H9 (cell line): Measurements from ENCODE around the gene AHDC1. TPM values are rescaled to one million over a fixed set of nuclear protein-coding genes. Genes with fewer than 3 reads are reported as not detected.

ENCODE experiments used
- DNase-seq: peaks from one replicate; pipeline ENCODE4 v3.0.0-alpha.2; 2017
- H2AFZ ChIP-seq: one replicate; pipeline ENCODE4 v1.6.1; 2013; ENCODE audit warnings: mild to moderate bottlenecking, low read length, control low read depth, moderate library complexity
- H2AK5ac ChIP-seq: 2 replicates; pipeline ENCODE4 v1.6.1; 2013; ENCODE audit warnings: low read length, control low read depth, mixed read lengths; ENCODE audit not compliant: insufficient read length
- H2BK120ac ChIP-seq: one replicate; pipeline ENCODE4 v1.6.1; 2013; ENCODE audit warnings: low read depth, mild to moderate bottlenecking, low read length, control low read depth, inconsistent platforms; ENCODE audit not compliant: poor library complexity, severe bottlenecking
- H2BK12ac ChIP-seq: 2 replicates; pipeline ENCODE4 v1.6.1; 2013; ENCODE audit warnings: low read length, control low read depth, mixed read lengths, low read depth; ENCODE audit not compliant: insufficient read length
- H2BK15ac ChIP-seq: 2 replicates; pipeline ENCODE4 v1.6.1; 2013; ENCODE audit warnings: low read depth, low read length, control low read depth
- H2BK20ac ChIP-seq: one replicate; pipeline ENCODE4 v1.6.1; 2013; ENCODE audit warnings: low read depth, mild to moderate bottlenecking, low read length, control low read depth, inconsistent platforms; ENCODE audit not compliant: poor library complexity, severe bottlenecking
- H2BK5ac ChIP-seq: 2 replicates; pipeline ENCODE4 v1.6.1; 2013; ENCODE audit warnings: low read length, control low read depth, mixed read lengths; ENCODE audit not compliant: insufficient read length
- H3K14ac ChIP-seq: 2 replicates; pipeline ENCODE4 v1.6.1; 2013; ENCODE audit warnings: low read length, control low read depth; ENCODE audit not compliant: insufficient read depth
- H3K18ac ChIP-seq: 2 replicates; pipeline ENCODE4 v1.6.1; 2013; ENCODE audit warnings: low read depth, mild to moderate bottlenecking, mixed read lengths, low read length, control low read depth; ENCODE audit not compliant: insufficient read length
- H3K23ac ChIP-seq: 2 replicates; pipeline ENCODE4 v1.6.1; 2013; ENCODE audit warnings: low read length, control low read depth, mixed read lengths, low read depth; ENCODE audit not compliant: insufficient read length
- H3K23me2 ChIP-seq: 2 replicates; pipeline ENCODE4 v1.6.1; 2013; ENCODE audit warnings: low read depth, mild to moderate bottlenecking, mixed read lengths, low read length, control low read depth; ENCODE audit not compliant: insufficient read length, poor library complexity, severe bottlenecking
- H3K27ac ChIP-seq: 2 replicates; pipeline ENCODE4 v1.5.1; 2013; ENCODE audit warnings: low read length, control low read depth, mixed read lengths, low read depth; ENCODE audit not compliant: insufficient read length
- H3K27me3 ChIP-seq: 2 replicates; pipeline ENCODE4 v1.6.1; 2013; ENCODE audit warnings: low read length, control low read depth, inconsistent platforms; ENCODE audit not compliant: insufficient read depth
- H3K4ac ChIP-seq: 2 replicates; pipeline ENCODE4 v1.6.1; 2013; ENCODE audit warnings: low read depth, mild to moderate bottlenecking, control low read depth, inconsistent platforms, low read length, moderate library complexity
- H3K4me1 ChIP-seq: 2 replicates; pipeline ENCODE4 v1.6.1; 2013; ENCODE audit warnings: low read length, control low read depth, inconsistent platforms; ENCODE audit not compliant: insufficient read depth
- H3K4me2 ChIP-seq: 2 replicates; pipeline ENCODE4 v1.6.1; 2013; ENCODE audit warnings: low read length, control low read depth, mixed read lengths; ENCODE audit not compliant: insufficient read length, insufficient read depth
- H3K56ac ChIP-seq: 2 replicates; pipeline ENCODE4 v1.6.1; 2013; ENCODE audit warnings: low read depth, mild to moderate bottlenecking, mixed read lengths, low read length, control low read depth; ENCODE audit not compliant: insufficient read length
- H3K79me1 ChIP-seq: 2 replicates; pipeline ENCODE4 v1.6.1; 2013; ENCODE audit warnings: low read depth, mild to moderate bottlenecking, moderate library complexity, low read length, control low read depth, inconsistent platforms; ENCODE audit not compliant: insufficient read depth, poor library complexity, severe bottlenecking
- H3K79me2 ChIP-seq: 2 replicates; pipeline ENCODE4 v1.6.1; 2013; ENCODE audit warnings: low read length, control low read depth, inconsistent platforms; ENCODE audit not compliant: insufficient read depth
- H3K9ac ChIP-seq: 2 replicates; pipeline ENCODE4 v1.6.1; 2013; ENCODE audit warnings: low read length, control low read depth, mixed read lengths; ENCODE audit not compliant: insufficient read length; ENCODE audit errors: extremely low read depth
- H3K9me3 ChIP-seq: one replicate; pipeline ENCODE4 v1.6.1; 2013; ENCODE audit warnings: low read depth, low read length, inconsistent platforms; ENCODE audit not compliant: control insufficient read depth
- H3T11ph ChIP-seq: one replicate; pipeline ENCODE4 v1.6.1; 2013; ENCODE audit warnings: mild to moderate bottlenecking, low read length, control low read depth, inconsistent platforms
- H4K20me1 ChIP-seq: one replicate; pipeline ENCODE4 v1.6.1; 2013; ENCODE audit not compliant: control insufficient read depth, insufficient read length, insufficient read depth
- H4K5ac ChIP-seq: 2 replicates; pipeline ENCODE4 v1.6.1; 2013; ENCODE audit warnings: low read depth, mild to moderate bottlenecking, mixed read lengths, low read length, control low read depth; ENCODE audit not compliant: insufficient read length
- H4K8ac ChIP-seq: replicated peaks from 2 replicates; pipeline ENCODE4 v1.6.1; 2013; ENCODE audit warnings: low read length, control low read depth, mixed read lengths, low read depth; ENCODE audit not compliant: insufficient read length
- H4K91ac ChIP-seq: 2 replicates; pipeline ENCODE4 v1.6.1; 2013; ENCODE audit warnings: low read depth, mild to moderate bottlenecking, moderate library complexity, mixed read lengths, low read length, control low read depth; ENCODE audit not compliant: insufficient read length
- H3K27ac Mint-ChIP-seq, 3 experiments: 2 replicates in 2 of 3; 3 replicates in 1 of 3; pipeline ENCODE4 v1.8.0; 2020 to 2021; ENCODE audit warnings: mixed read lengths in 3 of 3, mild to moderate bottlenecking in 1 of 3, moderate library complexity in 1 of 3
- H3K27me3 Mint-ChIP-seq: 2 replicates; pipeline ENCODE4 v1.8.0; 2021; ENCODE audit warnings: low read depth, mild to moderate bottlenecking, moderate library complexity, mixed read lengths
- H3K36me3 Mint-ChIP-seq, 3 experiments: 2 replicates in 2 of 3; 3 replicates in 1 of 3; pipeline ENCODE4 v1.8.0; 2020 to 2021; ENCODE audit warnings: low read depth in 3 of 3, mixed read lengths in 3 of 3; ENCODE audit not compliant: insufficient read depth in 1 of 3
- H3K4me1 Mint-ChIP-seq, 2 experiments: 2 replicates each; pipeline ENCODE4 v1.8.0; 2020; ENCODE audit warnings: mixed read lengths in 2 of 2
- H3K4me3 Mint-ChIP-seq, 2 experiments: 2 replicates in 1 of 2; 3 replicates in 1 of 2; pipeline ENCODE4 v1.8.0; 2020 to 2021; ENCODE audit warnings: mild to moderate bottlenecking in 2 of 2, mixed read lengths in 2 of 2, moderate library complexity in 1 of 2
- H3K9me3 Mint-ChIP-seq, 2 experiments: 2 replicates in 1 of 2; 3 replicates in 1 of 2; pipeline ENCODE4 v1.8.0; 2020; ENCODE audit warnings: mild to moderate bottlenecking in 2 of 2, mixed read lengths in 2 of 2, moderate library complexity in 1 of 2
- CTCF ChIP-seq: fragments of 200-600 bp; sonication (generic); conservative IDR thresholded peaks from 3 replicates; pipeline ENCODE4 v1.8.0; 2021; ENCODE audit warnings: antibody characterized with exemption, mild to moderate bottlenecking
- WGBS: extraction: QIAGEN DNeasy Blood & Tissue Kit; methylation state at CpG from one replicate; pipeline ENCODE4 v1.1.7; 2013; ENCODE audit warnings: missing lambda C conversion rate, low lambda C conversion rate, mixed read lengths; ENCODE audit not compliant: insufficient read length; ENCODE audit errors: extremely low coverage; 5-methylcytosine and 5-hydroxymethylcytosine counted together
- total RNA-seq: library from RNA; stranded (reverse); gene quantifications from 2 replicates; pipeline ENCODE4 v1.2.1, GENCODE V29; 2021

Gene AHDC1
- total RNA-seq, 1 experiment from 2014 or later = 29.4 TPM

- Histone ChIP-seq H2AK5ac (no peak overlapping the region), H3K79me1 (no peaks in the 10 kb centered on the region), H3K4me1 (peaks cover 10% of the 10 kb centered on the region), H2BK12ac (no peak overlapping the region), H3K4me2 (peak overlapping the region; percentile 90), H4K20me1 (no peaks in the 10 kb centered on the region), H2BK20ac (no peak overlapping the region), H3K23ac (no peak overlapping the region), H2AFZ (no peak overlapping the region), H4K91ac (no peak overlapping the region), H3K4ac (no peak overlapping the region), H3K56ac (no peak overlapping the region), H2BK15ac (no peak overlapping the region), H3T11ph (no peak overlapping the region), H3K27me3 (no peaks in the 10 kb centered on the region), H4K5ac (no peak overlapping the region), H4K8ac (no peak overlapping the region), H3K14ac (peak overlapping the region; percentile 57; the same call in 1 of the 2 replicates), H3K18ac (peak overlapping the region; percentile 49), H3K23me2 (peaks cover 9% of the 10 kb centered on the region), H3K79me2 (no peaks in the 10 kb centered on the region), H3K9ac (peak overlapping the region; percentile 11), H2BK5ac (no peak overlapping the region), H3K27ac (no peak overlapping the region), H2BK120ac (no peak overlapping the region), H3K9me3 (no peaks in the 10 kb centered on the region)
- Mint-ChIP-seq H3K4me3 (peak overlapping the region; percentile 73 to 77), H3K4me1 (peaks cover 51 to 55% of the 10 kb centered on the region in 2 experiments), H3K36me3 (peaks cover 1 to 5% (median 2%) of the 10 kb centered on the region in 3 experiments; a peak in 6 of 7 replicates), H3K27ac (peak overlapping the region in 2 of 3 experiments; percentile 12 to 42; a peak in 2 of 7 replicates), H3K27me3 (peaks cover 6% of the 10 kb centered on the region; the same call in 1 of the 2 replicates), H3K9me3 (no peaks in the 10 kb centered on the region; a peak in 1 of 5 replicates)
- TF ChIP-seq CTCF = no peak
- peak; percentile 73 for DNase-seq
- no CpG with 5 or more reads among the region's 71 CpGs for WGBS
These were observed 75.8 kb downstream of the AHDC1 start for GRCh38 chr1:27527890-27528817.
